HUES6 (cell line): ENCODE measurements around the gene ZSCAN1.

Experiments
- H3K27ac ChIP-seq: 2 replicates; pipeline ENCODE4 v1.7.0; 2013; ENCODE audit warnings: low read depth, mild to moderate bottlenecking, low read length, inconsistent platforms
- H3K27me3 ChIP-seq: 2 replicates; pipeline ENCODE4 v1.6.1; 2013; ENCODE audit warnings: low read length; ENCODE audit not compliant: control insufficient read depth, insufficient read depth
- H3K36me3 ChIP-seq: 2 replicates; pipeline ENCODE4 v1.6.1; 2013; ENCODE audit warnings: low read length; ENCODE audit not compliant: control insufficient read depth, insufficient read depth
- H3K4me1 ChIP-seq: 2 replicates; pipeline ENCODE4 v1.6.1; 2013; ENCODE audit warnings: low read length; ENCODE audit not compliant: control insufficient read depth, insufficient read depth
- H3K4me3 ChIP-seq: 2 replicates; pipeline ENCODE4 v1.5.1; 2013; ENCODE audit warnings: low read depth, low read length
- H3K9ac ChIP-seq: one replicate; pipeline ENCODE4 v1.6.1; 2013; ENCODE audit warnings: mild to moderate bottlenecking, low read length
- H3K9me3 ChIP-seq: 2 replicates; pipeline ENCODE4 v1.6.1; 2013; ENCODE audit warnings: low read depth, low read length; ENCODE audit not compliant: control insufficient read depth, insufficient read depth

Gene ZSCAN1

DNA sequence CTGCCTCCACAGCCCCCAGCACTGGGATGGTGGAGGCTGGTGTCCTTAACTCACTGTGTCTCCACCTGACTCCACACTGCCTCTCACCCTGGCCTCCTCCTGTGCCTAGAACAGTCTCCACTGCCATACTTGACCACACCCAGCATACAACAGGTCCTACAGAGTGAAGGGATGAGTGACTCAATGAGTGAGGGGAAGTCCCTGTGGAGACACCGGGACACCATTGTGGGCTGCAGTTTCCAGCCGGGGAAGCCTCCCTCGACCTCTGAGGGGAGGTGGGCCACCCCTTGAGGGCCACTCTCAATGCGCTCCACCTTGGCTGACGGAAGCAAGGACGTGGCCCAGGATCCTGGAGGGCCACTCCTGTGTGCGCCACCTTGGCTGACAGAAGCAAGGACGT, 22.4 kb downstream of the ZSCAN1 start:
- Histone ChIP-seq H3K9ac (no peak overlapping the region), H3K36me3 (no peaks in the 10 kb centered on the region), H3K27me3 (no peaks in the 10 kb centered on the region), H3K4me1 (peaks cover 4% of the 10 kb centered on the region; the same call in 1 of the 2 replicates), H3K4me3 (no peak overlapping the region), H3K9me3 (peaks cover 83% of the 10 kb centered on the region), H3K27ac (no peak overlapping the region)

DNA sequence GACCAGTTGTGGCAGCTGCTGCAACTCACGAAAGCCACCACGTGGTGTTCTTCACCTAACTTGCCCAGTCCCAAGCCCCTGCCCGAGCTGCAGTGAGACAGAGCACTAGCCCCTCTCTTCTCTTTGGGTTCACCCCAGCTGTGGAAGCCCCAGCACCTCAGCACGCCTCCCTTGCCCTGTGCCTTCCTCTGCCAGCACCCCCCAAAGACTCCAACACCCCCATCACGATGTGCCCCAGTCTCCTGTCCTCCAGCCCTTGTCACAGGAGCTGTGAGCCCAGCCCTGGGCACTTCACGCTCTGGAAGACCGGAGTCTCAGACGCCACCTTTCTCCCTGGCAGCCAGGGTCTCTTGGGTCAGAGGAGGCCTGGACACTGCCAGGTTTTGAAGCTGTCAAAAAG, 23.0 kb downstream of the ZSCAN1 start:
- Histone ChIP-seq H3K9ac (no peak overlapping the region), H3K4me3 (no peak overlapping the region), H3K36me3 (no peaks in the 10 kb centered on the region), H3K9me3 (peaks cover 83% of the 10 kb centered on the region), H3K27me3 (no peaks in the 10 kb centered on the region), H3K27ac (no peak overlapping the region), H3K4me1 (peaks cover 4% of the 10 kb centered on the region; the same call in 1 of the 2 replicates)

DNA sequence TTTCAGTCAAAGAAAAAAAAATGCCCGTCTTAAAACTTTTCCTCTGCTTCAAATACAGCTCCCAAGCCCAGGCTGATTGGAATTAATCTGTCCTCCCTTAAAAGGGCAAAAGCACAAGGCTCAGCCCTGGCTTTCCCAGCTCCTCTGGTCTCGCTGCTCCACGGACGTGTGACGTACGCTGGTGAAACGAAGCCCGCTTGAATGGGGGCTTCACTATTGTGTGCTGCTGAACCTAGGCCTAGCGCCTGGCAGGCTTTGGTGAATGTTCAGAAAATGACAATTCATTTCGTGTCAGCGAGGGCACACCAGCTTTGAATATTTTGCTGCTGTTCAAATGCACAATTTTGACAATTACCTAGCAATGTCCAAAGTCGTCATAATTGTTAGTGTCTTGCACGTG, 24.6 kb downstream of the ZSCAN1 start:
- no peaks in the 10 kb centered on the region for H3K27me3 ChIP-seq
- H3K9ac ChIP-seq = no peak overlapping the region
- H3K27ac ChIP-seq = peak overlapping the region; percentile 1; the same call in 1 of the 2 replicates
- peaks cover 80% of the 10 kb centered on the region for H3K9me3 ChIP-seq
- no peaks in the 10 kb centered on the region for H3K36me3 ChIP-seq
- peak overlapping the region; percentile 28 for H3K4me3 ChIP-seq
- H3K4me1 ChIP-seq = peaks cover 4% of the 10 kb centered on the region; the same call in 1 of the 2 replicates

DNA sequence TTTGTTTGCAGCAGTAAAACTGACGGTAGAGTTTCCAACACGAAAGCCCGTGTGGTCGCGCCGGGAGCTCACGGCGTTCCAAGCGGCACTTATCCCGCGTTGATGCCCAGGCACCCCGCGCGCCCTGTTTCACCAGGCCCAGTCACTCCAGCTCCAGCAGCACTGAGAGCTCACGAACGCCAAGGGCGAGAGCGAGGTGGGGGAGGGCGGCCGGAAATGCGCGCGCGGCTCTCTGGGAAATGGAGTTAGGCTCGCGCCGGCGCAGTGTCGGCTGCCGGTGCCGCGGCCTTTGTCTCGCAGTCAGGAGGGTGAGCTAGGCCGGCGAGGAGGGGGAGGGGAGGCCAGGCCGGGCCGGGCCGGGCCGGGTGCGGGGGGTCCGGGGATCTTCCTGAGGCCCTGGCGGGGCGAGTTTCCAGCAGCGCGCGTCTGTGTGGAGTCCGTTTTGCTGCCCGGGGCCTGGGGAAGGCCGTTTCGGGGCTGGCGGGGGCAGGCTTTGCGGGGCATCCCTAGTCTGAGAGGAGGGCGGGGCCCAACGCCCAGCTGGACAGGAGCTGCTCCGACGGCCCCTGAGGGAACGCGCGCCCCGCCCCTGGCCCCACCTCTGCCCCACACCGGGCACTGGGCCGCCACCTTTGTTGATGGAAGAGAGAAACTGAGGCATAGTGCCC, 25.3 kb downstream of the ZSCAN1 start, which contains the start of gene ZNF135:
TSS of gene ZNF135 (plus strand) at position 280 of the 668 bp plus-strand sequence. CDS start 721 bp downstream, outside the sequence.
- Histone ChIP-seq H3K27me3 (no peaks in the 10 kb centered on the region), H3K4me1 (peaks cover 4% of the 10 kb centered on the region; the same call in 1 of the 2 replicates), H3K4me3 (peak within 1 kb of the TSS; percentile 42), H3K27ac (peak within 1 kb of the TSS; percentile 63), H3K9me3 (peaks cover 80% of the 10 kb centered on the region), H3K9ac (no peak within 1 kb of the TSS), H3K36me3 (no peaks in the 10 kb centered on the region)

DNA sequence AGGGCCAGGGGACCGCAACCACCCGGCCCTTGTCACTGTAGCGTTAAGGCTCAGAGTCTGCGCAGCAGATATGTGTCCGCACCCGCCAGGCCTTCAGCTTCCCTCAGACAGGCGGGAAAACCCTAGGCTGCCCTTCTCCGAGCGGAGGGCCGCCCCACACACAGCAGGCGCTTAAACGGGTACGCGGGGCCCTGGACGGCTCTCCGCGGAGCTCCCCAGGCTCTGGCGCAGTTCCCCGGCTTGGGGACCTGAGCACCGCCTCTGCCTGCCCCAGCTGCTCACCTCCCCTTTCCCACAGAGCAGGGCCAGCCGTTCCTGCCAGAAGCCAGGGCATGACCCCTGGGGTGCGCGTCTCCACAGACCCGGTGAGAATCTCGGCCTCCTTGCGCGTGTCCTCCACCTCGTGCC, 25.9 kb downstream of the ZSCAN1 start:
- Histone ChIP-seq H3K4me1 (peaks cover 4% of the 10 kb centered on the region; the same call in 1 of the 2 replicates), H3K36me3 (no peaks in the 10 kb centered on the region), H3K27ac (peak overlapping the region; percentile 63), H3K9ac (no peak overlapping the region), H3K4me3 (peak overlapping the region; percentile 42), H3K9me3 (peaks cover 78% of the 10 kb centered on the region), H3K27me3 (no peaks in the 10 kb centered on the region)

DNA sequence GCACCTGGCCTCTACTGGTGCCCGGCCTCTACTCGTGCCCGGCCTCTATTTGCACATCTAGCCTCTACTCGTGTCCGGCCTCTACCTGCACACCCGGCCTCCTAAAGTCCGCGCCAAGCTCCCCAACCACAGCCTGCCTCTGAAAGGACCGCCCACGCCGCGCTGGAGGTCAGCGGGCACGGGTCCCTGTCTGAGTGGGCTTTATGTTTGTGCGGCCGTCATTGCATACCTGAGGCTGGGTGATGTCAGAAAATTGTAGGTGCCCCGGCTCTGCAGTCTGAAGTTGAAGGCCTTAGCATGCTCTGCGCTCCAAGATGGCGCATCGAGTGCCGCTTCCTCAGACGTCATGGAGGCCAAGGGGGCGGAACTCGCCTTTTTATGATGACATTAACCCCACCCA, 26.4 kb downstream of the ZSCAN1 start:
- Histone ChIP-seq H3K4me1 (peaks cover 4% of the 10 kb centered on the region; the same call in 1 of the 2 replicates), H3K36me3 (no peaks in the 10 kb centered on the region), H3K9ac (no peak overlapping the region), H3K27me3 (no peaks in the 10 kb centered on the region), H3K4me3 (no peak overlapping the region; the same call in 1 of the 2 replicates), H3K27ac (no peak overlapping the region), H3K9me3 (peaks cover 78% of the 10 kb centered on the region)

DNA sequence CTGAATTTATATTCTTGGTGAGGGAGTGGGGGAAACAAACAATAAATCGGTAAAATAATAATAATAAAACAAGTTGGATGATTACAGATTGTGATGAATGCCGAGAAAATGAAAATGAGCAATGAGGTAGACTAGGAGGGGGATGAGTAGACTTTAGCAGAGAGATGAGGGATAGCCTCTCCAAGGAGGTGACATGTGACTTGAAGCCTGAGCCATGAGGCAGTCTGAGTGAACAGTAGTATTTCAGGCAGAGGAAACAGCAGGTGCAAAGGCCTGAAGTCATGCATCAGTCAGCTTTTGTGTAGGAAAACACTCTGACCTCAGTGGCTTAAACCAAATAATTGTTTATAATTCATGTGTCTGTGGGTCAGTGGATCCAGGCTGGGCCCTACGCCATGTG, 29.9 kb downstream of the ZSCAN1 start:
- Histone ChIP-seq H3K4me3 (no peak overlapping the region), H3K9ac (no peak overlapping the region), H3K36me3 (peaks cover 10% of the 10 kb centered on the region; the same call in 1 of the 2 replicates), H3K4me1 (peaks cover 1% of the 10 kb centered on the region; the same call in 1 of the 2 replicates), H3K27me3 (no peaks in the 10 kb centered on the region), H3K27ac (no peak overlapping the region), H3K9me3 (peaks cover 85% of the 10 kb centered on the region)

DNA sequence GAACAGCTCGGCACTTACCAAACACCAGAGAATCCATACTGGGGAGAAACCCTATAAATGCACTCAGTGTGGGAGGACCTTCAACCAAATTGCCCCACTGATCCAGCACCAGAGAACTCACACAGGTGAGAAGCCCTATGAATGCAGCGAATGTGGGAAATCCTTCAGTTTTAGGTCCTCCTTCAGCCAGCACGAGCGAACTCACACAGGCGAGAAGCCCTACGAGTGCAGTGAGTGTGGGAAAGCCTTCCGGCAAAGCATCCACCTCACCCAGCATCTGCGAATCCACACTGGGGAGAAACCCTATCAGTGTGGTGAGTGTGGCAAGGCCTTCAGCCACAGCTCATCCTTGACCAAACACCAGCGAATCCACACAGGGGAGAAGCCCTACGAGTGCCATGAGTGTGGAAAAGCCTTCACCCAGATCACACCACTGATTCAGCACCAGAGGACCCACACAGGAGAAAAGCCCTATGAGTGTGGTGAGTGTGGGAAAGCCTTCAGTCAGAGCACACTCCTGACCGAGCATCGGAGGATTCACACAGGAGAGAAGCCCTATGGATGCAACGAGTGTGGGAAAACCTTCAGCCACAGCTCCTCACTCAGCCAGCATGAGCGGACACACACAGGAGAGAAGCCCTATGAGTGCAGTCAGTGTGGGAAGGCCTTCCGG, 33.6 kb downstream of the ZSCAN1 start:
- Histone ChIP-seq H3K9ac (no peak overlapping the region), H3K27ac (no peak overlapping the region), H3K4me1 (no peaks in the 10 kb centered on the region), H3K4me3 (no peak overlapping the region), H3K36me3 (peaks cover 10% of the 10 kb centered on the region; the same call in 1 of the 2 replicates), H3K27me3 (no peaks in the 10 kb centered on the region), H3K9me3 (peaks cover 91% of the 10 kb centered on the region)

DNA sequence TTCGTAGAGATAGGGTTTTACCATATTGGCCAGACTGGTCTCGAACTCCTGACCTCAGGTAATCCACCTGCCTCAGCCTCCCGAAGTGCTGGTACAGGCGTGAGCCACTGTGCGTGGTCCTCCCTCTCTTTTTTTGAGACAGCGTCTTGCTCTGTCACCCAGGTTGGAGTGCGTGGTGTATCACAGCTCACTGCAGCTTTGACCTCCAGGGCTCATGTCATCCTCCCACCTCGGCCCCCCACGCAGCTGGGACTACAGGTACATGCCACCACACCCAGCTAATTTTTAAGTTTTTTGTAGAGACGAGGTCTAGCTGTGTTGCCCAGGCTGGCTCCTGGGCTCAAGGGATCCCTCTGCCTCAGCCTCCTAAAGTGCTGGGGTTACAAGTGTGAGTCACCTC, 46.0 kb downstream of the ZSCAN1 start:
- Histone ChIP-seq H3K27ac (no peak overlapping the region), H3K36me3 (peaks cover 11% of the 10 kb centered on the region), H3K27me3 (no peaks in the 10 kb centered on the region), H3K9ac (no peak overlapping the region), H3K4me3 (no peak overlapping the region), H3K9me3 (peaks cover 68% of the 10 kb centered on the region), H3K4me1 (no peaks in the 10 kb centered on the region)

DNA sequence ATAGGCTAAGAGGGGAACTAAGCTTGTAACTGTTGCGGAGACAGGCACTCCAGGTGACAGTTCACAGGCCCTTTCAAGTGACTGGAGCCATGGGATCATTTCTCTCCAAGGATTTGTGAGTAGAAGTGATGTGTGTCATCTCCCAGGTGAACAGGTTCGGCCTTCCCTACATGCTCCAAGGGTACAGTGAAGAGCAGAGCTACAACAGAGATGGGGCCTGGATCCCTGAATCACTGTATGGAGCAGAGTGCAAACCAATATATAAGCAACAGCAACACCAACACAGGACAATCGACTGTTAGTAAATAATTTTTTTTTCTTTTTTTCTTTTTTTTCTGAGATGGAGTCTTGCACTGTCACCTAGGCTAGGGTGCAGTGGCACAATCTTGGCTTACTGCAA, 49.2 kb downstream of the ZSCAN1 start:
- Histone ChIP-seq H3K27ac (no peak overlapping the region), H3K9ac (no peak overlapping the region), H3K36me3 (peaks cover 37% of the 10 kb centered on the region), H3K27me3 (no peaks in the 10 kb centered on the region), H3K4me3 (no peak overlapping the region), H3K4me1 (no peaks in the 10 kb centered on the region), H3K9me3 (peaks cover 62% of the 10 kb centered on the region)
